ENCODE measurements around the gene GLB1L. TPM values are rescaled to one million over a fixed set of nuclear protein-coding genes. Genes with fewer than 3 reads are reported as not detected.

GLB1L gene
- total RNA-seq, 1 experiment from 2014 or later, result 6.9 TPM

DNA sequence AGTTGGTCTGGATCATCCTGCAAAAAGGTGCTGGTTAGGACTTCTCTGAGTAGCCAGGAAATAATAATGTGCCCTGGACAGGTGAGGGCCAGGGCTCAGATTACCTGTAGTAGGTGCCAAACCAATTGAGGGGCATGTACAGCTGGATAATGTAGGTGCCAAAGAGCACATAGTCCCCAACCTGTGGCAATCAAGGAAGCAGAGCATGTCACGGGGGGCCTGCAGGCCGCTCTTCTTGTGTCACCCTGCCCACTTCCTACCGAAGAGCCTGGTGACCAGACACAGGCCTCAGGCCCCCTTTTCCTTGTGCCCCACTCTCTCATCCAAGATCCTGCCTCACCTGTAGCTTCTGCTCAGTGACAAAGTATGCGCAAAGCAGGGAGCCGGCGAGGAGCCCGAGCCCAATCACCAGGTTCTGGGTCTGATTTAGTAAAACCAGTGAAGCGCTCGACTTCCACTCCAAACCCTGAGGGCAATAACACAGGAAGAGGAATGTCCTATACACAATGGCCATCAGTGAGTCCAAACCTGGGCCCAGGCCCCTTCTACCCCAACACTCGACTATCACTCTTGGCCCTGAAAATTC lies 31.7 kb downstream of the GLB1L start:
- no peak for DNase-seq (ENCODE audit: low spot score)
- BruUV-seq (replicated peaks), result no TSS peak
- Histone ChIP-seq H3K9me3 (ENCODE audit: low read depth, low read length, poor library complexity, severe bottlenecking) (no peaks in the 10 kb centered on the region), H3K4me3 (ENCODE audit: low read depth, low read length, poor library complexity, severe bottlenecking) (no peak overlapping the region), H3K4me1 (ENCODE audit: insufficient read depth, low read length, poor library complexity, severe bottlenecking) (peaks cover 19% of the 10 kb centered on the region), H3K27ac (ENCODE audit: low read depth, low read length, poor library complexity, severe bottlenecking) (no peak overlapping the region), H3K36me3 (ENCODE audit: insufficient read depth, low read length, poor library complexity, severe bottlenecking) (peaks cover 69% of the 10 kb centered on the region), H3K27me3 (replicated peaks; ENCODE audit: insufficient read depth, low read depth, low read length, poor library complexity) (no peaks in the 10 kb centered on the region)
- ChIA-PET CTCF (no interaction called here), POLR2A (ENCODE audit: low non-redundant PET) (no interaction called here)
- TF ChIP-seq CTCF (conservative IDR thresholded peaks at IDR 0.05; ENCODE audit: low read depth, low read length), result no peak
- TF ChIP-seq EZH2 (IDR thresholded peaks at IDR 0.05; ENCODE audit: borderline replicate concordance, low read depth, low read length, poor library complexity, severe bottlenecking), result no peak
- intact Hi-C loops (cut with micrococcal nuclease; ENCODE audit: unreplicated experiment), result loop anchor here (1.0 kb wide), 1 partner anchor 81 kb away; no protein-coding TSS in a partner anchor

DNA sequence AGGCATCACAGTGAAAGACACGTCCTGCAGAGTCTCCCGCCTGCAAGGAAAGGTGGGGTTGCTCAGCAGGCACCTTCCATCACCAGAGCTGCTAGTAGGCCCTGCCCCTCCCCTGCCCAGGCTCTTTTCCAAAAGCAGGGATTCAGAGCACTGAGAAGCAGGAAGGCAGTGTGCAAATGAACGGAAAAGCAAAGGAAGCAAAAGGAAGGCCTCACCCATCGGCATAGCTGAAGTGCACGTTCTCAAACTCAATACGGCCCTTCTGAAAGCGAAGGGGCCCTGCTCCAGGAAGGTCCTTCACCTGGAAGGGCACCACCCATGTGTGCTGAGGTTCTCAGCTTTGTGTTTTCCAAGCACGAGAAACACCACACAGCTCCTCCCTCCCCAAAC lies 32.2 kb downstream of the GLB1L start:
- no peaks in the 10 kb centered on the region for H3K27me3 ChIP-seq (replicated peaks; ENCODE audit: insufficient read depth, low read depth, low read length, poor library complexity)
- H3K27ac ChIP-seq (ENCODE audit: low read depth, low read length, poor library complexity, severe bottlenecking), result no peak overlapping the region
- BruUV-seq (replicated peaks), result no TSS peak
- H3K4me1 ChIP-seq (ENCODE audit: insufficient read depth, low read length, poor library complexity, severe bottlenecking), result peaks cover 19% of the 10 kb centered on the region
- H3K36me3 ChIP-seq (ENCODE audit: insufficient read depth, low read length, poor library complexity, severe bottlenecking), result peaks cover 71% of the 10 kb centered on the region
- ChIA-PET POLR2A (ENCODE audit: low non-redundant PET) (no interaction called here), CTCF (no interaction called here)
- no peak for TF ChIP-seq CTCF (conservative IDR thresholded peaks at IDR 0.05; ENCODE audit: low read depth, low read length)
- TF ChIP-seq EZH2 (IDR thresholded peaks at IDR 0.05; ENCODE audit: borderline replicate concordance, low read depth, low read length, poor library complexity, severe bottlenecking), result no peak
- H3K4me3 ChIP-seq (ENCODE audit: low read depth, low read length, poor library complexity, severe bottlenecking), result no peak overlapping the region
- no peaks in the 10 kb centered on the region for H3K9me3 ChIP-seq (ENCODE audit: low read depth, low read length, poor library complexity, severe bottlenecking)
- intact Hi-C loops (cut with micrococcal nuclease; ENCODE audit: unreplicated experiment), result loop anchor here (1.0 kb wide), 1 partner anchor 81 kb away; no protein-coding TSS in a partner anchor
- no peak for DNase-seq (ENCODE audit: low spot score)

DNA sequence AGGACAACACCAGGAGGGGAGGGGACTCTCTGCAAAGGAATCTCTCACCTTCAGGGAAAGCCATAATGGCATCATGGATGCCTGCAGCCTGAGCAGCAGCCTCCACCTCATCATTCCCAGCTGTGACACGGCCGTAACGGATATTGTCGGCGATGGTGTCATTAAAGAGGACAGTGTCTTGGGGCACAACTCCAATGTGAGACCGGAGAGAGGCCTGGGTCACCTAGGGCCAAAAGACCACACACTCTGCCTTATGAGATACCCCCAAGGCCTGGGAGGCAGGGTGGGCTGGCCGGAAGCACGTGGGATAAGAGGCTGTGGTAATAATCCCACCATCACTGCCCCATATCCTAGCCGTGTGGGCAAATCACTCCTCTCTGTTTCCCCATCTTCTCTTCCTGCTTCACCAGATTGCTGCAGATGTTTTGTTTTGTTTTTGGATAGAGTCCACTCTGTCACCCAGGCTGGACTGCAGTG lies 34.3 kb downstream of the GLB1L start:
- DNase-seq (ENCODE audit: low spot score), result no peak
- no peak for TF ChIP-seq CTCF (conservative IDR thresholded peaks at IDR 0.05; ENCODE audit: low read depth, low read length)
- TF ChIP-seq EZH2 (IDR thresholded peaks at IDR 0.05; ENCODE audit: borderline replicate concordance, low read depth, low read length, poor library complexity, severe bottlenecking), result no peak
- intact Hi-C loops (cut with micrococcal nuclease; ENCODE audit: unreplicated experiment), result no loop called here
- ChIA-PET CTCF (interaction anchor here (0.8 kb wide), 1 partner anchor 39 kb away, joined by 7 read pairs; no protein-coding TSS in a partner anchor), POLR2A (ENCODE audit: low non-redundant PET) (no interaction called here)
- Histone ChIP-seq H3K36me3 (ENCODE audit: insufficient read depth, low read length, poor library complexity, severe bottlenecking) (peaks cover 62% of the 10 kb centered on the region), H3K4me1 (ENCODE audit: insufficient read depth, low read length, poor library complexity, severe bottlenecking) (peaks cover 15% of the 10 kb centered on the region), H3K27me3 (replicated peaks; ENCODE audit: insufficient read depth, low read depth, low read length, poor library complexity) (no peaks in the 10 kb centered on the region), H3K4me3 (ENCODE audit: low read depth, low read length, poor library complexity, severe bottlenecking) (no peak overlapping the region), H3K9me3 (ENCODE audit: low read depth, low read length, poor library complexity, severe bottlenecking) (no peaks in the 10 kb centered on the region), H3K27ac (ENCODE audit: low read depth, low read length, poor library complexity, severe bottlenecking) (no peak overlapping the region)
- no TSS peak for BruUV-seq (replicated peaks)
